ENCODE measurements around the gene SLC10A3. TPM values are rescaled to one million over a fixed set of nuclear protein-coding genes. Genes with fewer than 3 reads are reported as not detected.
A peak's percentile ranks its signal among the peaks of the same experiment; 100 is the strongest.

SLC10A3 gene
- total and polyA plus RNA-seq, 2 donors (not counting 1 experiment from before 2014, with no cell fraction given), result 17.9 to 36.9 TPM

DNA sequence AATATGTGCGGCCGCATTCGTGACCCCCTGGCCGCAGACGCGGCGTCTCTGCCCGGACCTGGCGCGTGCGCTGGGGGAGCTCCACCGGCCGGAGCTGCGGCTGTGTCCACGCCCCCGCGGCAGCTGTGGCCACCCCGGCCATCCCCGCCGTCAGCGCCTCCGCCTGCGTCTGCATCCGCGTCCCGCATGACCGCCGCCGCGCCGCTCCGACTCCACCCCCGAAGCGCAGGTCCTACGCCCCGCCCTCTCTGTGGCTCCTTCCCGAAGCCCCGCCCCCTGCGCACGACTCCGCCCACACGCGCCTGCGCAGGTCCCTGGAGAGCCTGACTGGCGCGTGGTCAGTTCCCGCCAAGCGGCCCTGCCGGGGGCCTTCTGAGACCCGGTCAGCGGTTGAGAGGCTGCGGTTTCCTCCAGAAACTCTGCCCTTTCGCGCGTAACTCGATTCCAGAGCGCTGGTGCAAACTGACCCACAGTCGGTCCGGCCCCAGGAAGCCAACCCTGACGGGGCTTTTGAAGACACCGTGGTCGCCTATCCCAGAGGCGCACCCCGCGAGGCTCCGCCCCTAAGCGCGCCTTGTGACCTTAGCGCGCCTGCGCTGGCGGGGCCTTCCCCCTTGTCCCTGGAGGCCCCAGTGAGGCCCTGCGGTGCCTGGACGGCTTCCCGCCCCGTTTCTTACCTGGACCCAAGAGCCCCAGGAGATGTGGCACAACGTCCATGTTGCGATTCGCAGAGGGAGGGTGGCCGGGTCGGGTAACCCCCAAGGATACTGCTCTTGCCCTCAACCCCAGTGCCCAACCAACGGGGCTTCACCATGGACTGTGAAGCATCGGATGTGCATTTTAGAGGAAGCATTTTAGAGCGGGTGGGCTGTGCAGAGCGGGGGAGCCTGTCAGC, 11.5 kb downstream of the SLC10A3 start, which contains the start of gene LAGE3:
Gene LAGE3, minus strand, starts transcription at position 554 of the 895 bp plus-strand sequence. Its CDS starts 366 bp downstream, at position 188.
- H3K4me2 ChIP-seq (replicated peaks; ENCODE audit: low read depth, low read length, poor library complexity, severe bottlenecking), result peak within 1 kb of the TSS; percentile 75
- no peaks in the 10 kb centered on the region for H3K27me3 Mint-ChIP-seq
- intact Hi-C loops (cut with micrococcal nuclease), result loop anchor here (1.0 to 5.0 kb wide), 3 partner anchors 11 to 37 kb away; partner anchors contain the start of genes FAM3A, FAM50A and SLC10A3

More for the DNA sequence above, 11.5 kb downstream of the SLC10A3 start, which contains the start of gene LAGE3:
- Histone ChIP-seq H3K4me3 (ENCODE audit: control extremely low read depth in 1 of 5, extremely low read depth in 1 of 5, insufficient read depth in 1 of 5, low read depth in 2 of 5, low read length in 4 of 5) (peak within 1 kb of the TSS in 4 of 5 experiments; percentile 51 to 59 (median 54)), H3K9me3 (ENCODE audit: control extremely low read depth in 1 of 3, control insufficient read depth in 2 of 3, insufficient read depth in 1 of 3, low read length in 2 of 3) (no peaks in the 10 kb centered on the region), H2AFZ (ENCODE audit: insufficient read depth, low read depth, low read length, poor library complexity, severe bottlenecking) (peak within 1 kb of the TSS; percentile 65), H3K27me3 (replicated peaks in 1 of 4; ENCODE audit: control extremely low read depth in 1 of 4, control insufficient read depth in 3 of 4, insufficient read depth in 4 of 4, low read length in 3 of 4) (no peaks in the 10 kb centered on the region), H3K36me3 (replicated peaks in 1 of 2; ENCODE audit: control extremely low read depth in 1 of 2, control insufficient read depth in 1 of 2, extremely low read depth in 1 of 2, insufficient read depth in 2 of 2, low read length in 1 of 2) (peaks cover 0 to 4% of the 10 kb centered on the region in 2 experiments), H3K27ac (ENCODE audit: low read length in 2 of 2) (peak within 1 kb of the TSS; percentile 75 to 84), H3K79me2 (ENCODE audit: control insufficient read depth, insufficient read depth, low read length) (peaks cover 4% of the 10 kb centered on the region), H3K9ac (ENCODE audit: low read length) (peak within 1 kb of the TSS; percentile 49), H4K20me1 (ENCODE audit: control insufficient read depth, insufficient read depth, low read length, poor library complexity, severe bottlenecking) (no peaks in the 10 kb centered on the region), H3K4me1 (ENCODE audit: control insufficient read depth in 2 of 2, insufficient read depth in 2 of 2, low read length in 2 of 2) (peaks cover 5 to 16% of the 10 kb centered on the region in 2 donors)
- Mint-ChIP-seq H3K4me3 (peak within 1 kb of the TSS; percentile 88), H3K4me1 (peaks cover 19% of the 10 kb centered on the region), H3K27ac (peak within 1 kb of the TSS; percentile 94), H3K9me3 (ENCODE audit: insufficient read depth) (no peaks in the 10 kb centered on the region)
- TF ChIP-seq CTCF (IDR thresholded peaks at IDR 0.05) (no peak), EZH2 (IDR thresholded peaks at IDR 0.05; ENCODE audit: borderline replicate concordance, insufficient read depth, low read depth, low read length, poor library complexity, severe bottlenecking) (no peak)
- POLR2A ChIA-PET, result interaction anchor here (0.6 to 1.8 kb wide), 4 partner anchors 10 to 233 kb away, joined by 5 to 17 read pairs (median 6); partner anchors contain the start of gene PLXNA3
- ATAC-seq (ENCODE audit: low read depth) (peak; percentile 88), DNase-seq (peak; percentile 94)
- WGBS (ENCODE audit: insufficient coverage), result 0% methylated on average over 60 of the region's 85 CpGs
- CTCF ChIA-PET, result interaction anchor here (1.9 kb wide), 1 partner anchor 48 kb away, joined by 5 read pairs; no protein-coding TSS in a partner anchor

Data from B cell (primary cell).